HepG2 (cell line): ENCODE measurements around the gene CCDC150. TPM values are rescaled to one million over a fixed set of nuclear protein-coding genes. Genes with fewer than 3 reads are reported as not detected.

Experiments
- ADNP ChIP-seq: sonication (generic); formaldehyde crosslinking; IDR thresholded peaks from 2 replicates; pipeline ENCODE4 v1.4.0; 2020; ENCODE audit warnings: missing genetic modification reagents
- GPN1 ChIP-seq: sonication (generic); formaldehyde crosslinking; IDR thresholded peaks from 2 replicates; pipeline ENCODE4 v1.5.1; 2020; ENCODE audit warnings: missing genetic modification reagents, borderline replicate concordance
- MIXL1 ChIP-seq: IDR thresholded peaks from 2 replicates; pipeline ENCODE4 v1.6.1; 2016
- MZF1 ChIP-seq: sonication (generic); formaldehyde crosslinking; IDR thresholded peaks from 2 replicates; pipeline ENCODE4 v1.8.1; 2023; ENCODE audit warnings: mild to moderate bottlenecking, missing genetic modification reagents, borderline replicate concordance
- NPAS2 ChIP-seq: sonication (generic); formaldehyde crosslinking; IDR thresholded peaks from 2 replicates; pipeline ENCODE4 v1.8.0; 2022; ENCODE audit warnings: mild to moderate bottlenecking, missing genetic modification reagents, borderline replicate concordance
- POLR2A ChIP-seq, 2 experiments: IDR thresholded peaks; 2 replicates each; pipeline ENCODE4 v1.6.1; 2011; ENCODE audit warnings: low read depth in 2 of 2, low read length in 2 of 2, mild to moderate bottlenecking in 1 of 2, moderate library complexity in 1 of 2; ENCODE audit not compliant: insufficient read depth in 1 of 2
- RNF219 ChIP-seq: sonication (generic); formaldehyde crosslinking; IDR thresholded peaks from 2 replicates; pipeline ENCODE4 v1.5.0; 2020; ENCODE audit warnings: mild to moderate bottlenecking, missing genetic modification reagents
- ZHX1 ChIP-seq: sonication (generic); formaldehyde crosslinking; IDR thresholded peaks from 2 replicates; pipeline ENCODE4 v1.8.1; 2022; ENCODE audit warnings: low read depth, mild to moderate bottlenecking, missing genetic modification reagents
- ZNF121 ChIP-seq: sonication (generic); formaldehyde crosslinking; IDR thresholded peaks from 2 replicates; pipeline ENCODE4 v1.5.0; 2020; ENCODE audit warnings: mild to moderate bottlenecking, missing genetic modification reagents
- ZNF230 ChIP-seq: sonication (generic); formaldehyde crosslinking; IDR thresholded peaks from 2 replicates; pipeline ENCODE4 v1.4.0; 2020; ENCODE audit warnings: mild to moderate bottlenecking, missing genetic modification reagents
- ZNF318 ChIP-seq: sonication (generic); formaldehyde crosslinking; IDR thresholded peaks from 2 replicates; pipeline ENCODE4 v1.4.0; 2020; ENCODE audit warnings: mild to moderate bottlenecking, missing genetic modification reagents
- ZNF331 ChIP-seq: sonication (generic); formaldehyde crosslinking; IDR thresholded peaks from 2 replicates; pipeline ENCODE4 v1.4.0; 2020; ENCODE audit warnings: missing genetic modification reagents
- ZNF383 ChIP-seq: sonication (generic); formaldehyde crosslinking; IDR thresholded peaks from 2 replicates; pipeline ENCODE4 v1.4.0; 2020; ENCODE audit warnings: missing genetic modification reagents, mild to moderate bottlenecking, borderline replicate concordance
- ZNF597 ChIP-seq: sonication (generic); formaldehyde crosslinking; IDR thresholded peaks from 2 replicates; pipeline ENCODE4 v1.5.0; 2020; ENCODE audit warnings: missing genetic modification reagents
- polyA plus RNA-seq, 8 experiments: library from polyadenylated mRNA; depleted of rRNA in 3 of 8; stranded (reverse) in 7 of 8; unstranded in 1 of 8; fragments of >200 nt; fragmentation: Illumina TruSeq in 4 of 8; extraction: Trizol in 4 of 8; gene quantifications; 2 replicates each; pipeline versions ENCODE4 v1.2.1 to v1.2.3, GENCODE V29; 2011 to 2016; ENCODE audit warnings: low read depth in 4 of 8, missing spikeins in 1 of 8, mixed read lengths in 1 of 8; ENCODE audit not compliant: insufficient read depth in 1 of 8
- total RNA-seq, 5 experiments: library from RNA; depleted of rRNA; stranded (reverse); fragments of >200 nt; fragmentation: Illumina TruSeq; extraction: Trizol; gene quantifications; 2 replicates each; pipeline ENCODE4 v1.2.3, GENCODE V29; 2016; ENCODE audit warnings: low read depth in 1 of 5

CCDC150 gene
- total and polyA plus RNA-seq, 2 of the 13 experiments (the other 11 are each of a cell fraction or from before 2014, with no cell fraction given): 14.9 to 32.6 TPM

GRCh38 chr2:196639180-196640030, at the start of gene CCDC150 (continued):
- TF ChIP-seq ZHX1 (CRISPR knock-in tag): peak; percentile 88; the same call in 1 of the 2 replicates
- no peak for TF ChIP-seq ZNF383 (CRISPR knock-in tag)
- TF ChIP-seq GPN1 (CRISPR knock-in tag): no peak
- 0 out of 2 replicates have a peak, but pooled peaks have one; percentile 56 for TF ChIP-seq MIXL1 (CRISPR knock-in tag)
- TF ChIP-seq ZNF331 (CRISPR knock-in tag): peak; percentile 87
- 0 out of 2 replicates have a peak, but pooled peaks have one; percentile 54 for TF ChIP-seq ZNF597 (CRISPR knock-in tag)
- TF ChIP-seq MZF1 (CRISPR knock-in tag): 0 out of 2 replicates have a peak, but pooled peaks have one; percentile 50
- TF ChIP-seq NPAS2 (CRISPR knock-in tag): no peak
- peak; percentile 69 for TF ChIP-seq ZNF121 (CRISPR knock-in tag)
- peak; percentile 79 to 84 for TF ChIP-seq POLR2A (IDR thresholded peaks at IDR 0.05; ENCODE audit: insufficient read depth in 1 of 2, low read depth in 2 of 2, low read length in 2 of 2)
- no peak for TF ChIP-seq RNF219 (CRISPR knock-in tag)
- TF ChIP-seq ZNF318 (CRISPR knock-in tag): no peak
- no peak for TF ChIP-seq ADNP (CRISPR knock-in tag)
- peak; percentile 65; the same call in 1 of the 2 replicates for TF ChIP-seq ZNF230 (CRISPR knock-in tag)
